ENCODE measurements around the gene GALNS.

GALNS gene

DNA sequence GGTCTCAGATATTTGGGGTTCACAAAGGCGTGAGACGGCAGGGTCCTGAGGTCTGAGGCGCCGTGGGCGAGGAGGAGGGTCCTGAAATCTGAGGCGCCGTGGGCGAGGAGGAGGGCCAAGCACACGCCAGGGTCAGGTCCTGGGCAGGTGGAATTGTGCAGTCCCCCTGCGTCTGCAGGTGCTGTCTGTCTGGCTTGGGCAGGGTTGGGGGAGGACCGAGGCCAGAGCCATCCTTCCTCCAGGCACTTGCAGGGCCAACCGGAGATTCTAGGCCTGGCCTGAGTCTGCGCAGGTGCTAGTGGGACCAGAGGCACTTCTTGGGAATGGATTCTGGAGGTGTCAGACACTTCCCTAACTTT lies 42.6 kb downstream of the GALNS start:
- DNase-seq: no peak

DNA sequence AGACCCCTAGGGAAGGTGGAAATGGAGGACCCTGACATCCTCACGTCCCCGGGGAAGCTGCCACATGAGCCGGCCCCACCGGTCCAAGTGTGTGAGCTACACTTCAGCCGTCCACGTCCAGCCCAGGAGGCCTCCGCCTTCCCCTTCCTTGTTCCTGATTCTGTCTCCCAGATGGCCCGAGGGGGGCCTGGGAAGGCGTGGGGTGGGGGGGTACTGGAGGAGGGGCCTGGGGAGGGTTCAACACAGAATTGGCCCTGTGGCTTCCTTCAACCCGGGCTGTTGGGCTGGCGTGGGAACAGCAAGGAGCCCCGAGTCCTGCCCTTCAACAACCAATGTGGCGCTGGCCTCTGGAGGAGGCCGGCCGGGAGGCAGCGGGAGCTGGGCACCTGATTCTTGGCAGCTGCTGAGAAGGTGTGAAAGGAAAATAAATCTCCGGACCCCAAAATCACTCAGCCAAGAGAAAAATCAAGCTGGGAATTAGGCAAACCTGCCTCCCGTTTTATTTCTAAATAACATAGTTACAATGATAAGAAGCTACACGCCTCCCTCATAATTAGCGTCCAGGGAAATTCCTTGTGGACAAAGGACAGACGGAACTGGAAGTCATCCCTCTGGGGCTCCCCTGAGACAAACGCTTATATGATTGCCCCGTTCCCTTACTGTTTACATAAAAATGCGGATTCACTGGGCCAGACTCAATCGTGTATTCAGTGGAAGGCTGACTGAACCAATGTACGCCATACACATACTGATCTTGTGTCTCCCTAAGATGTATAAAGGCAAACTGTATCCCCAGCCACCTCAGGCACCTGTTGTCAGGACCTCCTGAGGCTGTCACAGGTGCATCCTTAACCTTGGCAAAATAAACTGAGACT lies 43.2 kb downstream of the GALNS start:
- no peak for DNase-seq

DNA sequence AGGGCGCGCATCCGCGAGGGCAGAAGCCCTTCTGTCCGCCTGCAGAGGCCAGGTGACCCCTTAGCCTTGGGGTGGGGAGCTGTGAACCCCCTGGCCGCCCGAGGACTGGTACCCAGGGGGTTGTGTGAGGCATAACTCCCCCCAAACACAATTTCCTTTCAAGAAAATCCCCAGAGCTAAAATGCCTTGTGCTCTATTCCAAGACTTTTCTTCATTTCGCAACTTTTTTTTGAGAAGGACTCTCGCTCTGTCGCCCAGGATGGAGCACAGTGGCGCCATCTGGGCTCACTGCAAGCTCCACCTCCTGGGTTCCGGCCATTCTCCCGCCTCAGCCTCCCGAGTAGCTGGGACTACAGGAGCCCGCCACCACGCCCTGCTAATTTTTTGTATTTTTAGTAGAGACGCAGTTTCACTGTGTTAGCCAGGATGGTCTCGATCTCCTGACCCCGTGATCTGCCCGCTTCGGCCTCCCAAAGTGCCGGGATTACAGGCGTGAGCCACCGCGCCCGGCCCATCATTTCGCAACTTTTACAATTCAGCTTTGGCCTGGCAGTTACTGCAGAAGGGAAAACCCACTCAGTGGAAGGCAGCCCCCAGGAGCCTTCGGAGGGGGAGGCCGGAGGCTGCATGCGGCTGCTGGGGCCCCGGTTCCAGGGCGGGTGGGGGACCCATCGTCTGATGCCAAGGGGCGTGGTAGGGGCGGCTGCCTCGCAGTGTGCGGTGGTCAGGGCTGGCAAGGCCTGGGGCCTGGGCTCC lies 44.1 kb downstream of the GALNS start:
- DNase-seq: no peak

DNA sequence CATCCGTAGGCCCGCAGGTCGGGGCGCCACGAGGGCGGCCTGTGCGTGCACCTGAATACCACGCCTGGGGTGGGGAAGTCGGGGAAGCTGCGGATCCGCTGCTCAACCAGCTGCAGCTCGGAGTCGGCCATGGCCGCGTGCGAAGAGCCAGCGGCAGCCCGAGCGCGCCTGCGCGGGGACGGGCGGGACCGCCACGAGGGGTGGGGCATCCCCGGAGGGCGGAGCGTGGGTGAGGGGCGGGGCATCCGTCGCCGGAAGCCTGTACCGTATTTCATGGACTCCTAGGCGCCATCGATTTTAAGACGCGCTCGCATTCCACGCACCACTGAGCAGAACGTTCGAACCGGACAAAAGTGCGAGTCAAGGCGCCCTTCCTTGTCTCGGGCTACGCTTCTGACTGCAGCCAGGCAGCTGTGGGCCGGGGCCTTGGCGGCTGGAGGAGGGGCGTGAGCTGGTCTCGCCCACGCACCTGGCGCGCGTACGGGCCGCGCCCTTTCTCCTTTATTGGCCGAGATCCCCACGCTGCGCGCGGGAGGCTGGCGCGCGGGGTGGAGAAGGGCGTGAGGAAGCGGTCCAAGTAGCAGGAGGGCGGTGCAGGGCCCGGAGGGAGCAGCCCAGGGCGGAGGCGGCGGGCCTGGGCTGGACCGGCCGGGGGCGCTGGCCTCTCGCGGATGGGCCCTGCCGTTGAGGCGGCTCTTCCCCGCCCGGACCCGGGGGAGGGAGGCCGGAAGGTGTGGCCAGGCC lies 44.8 kb downstream of the GALNS start, which contains the start of gene APRT:
Gene APRT, minus strand, starts transcription at position 160 of the 744 bp plus-strand sequence. Its CDS starts 29 bp downstream, at position 131.
- peak; percentile 85 for DNase-seq

DNA sequence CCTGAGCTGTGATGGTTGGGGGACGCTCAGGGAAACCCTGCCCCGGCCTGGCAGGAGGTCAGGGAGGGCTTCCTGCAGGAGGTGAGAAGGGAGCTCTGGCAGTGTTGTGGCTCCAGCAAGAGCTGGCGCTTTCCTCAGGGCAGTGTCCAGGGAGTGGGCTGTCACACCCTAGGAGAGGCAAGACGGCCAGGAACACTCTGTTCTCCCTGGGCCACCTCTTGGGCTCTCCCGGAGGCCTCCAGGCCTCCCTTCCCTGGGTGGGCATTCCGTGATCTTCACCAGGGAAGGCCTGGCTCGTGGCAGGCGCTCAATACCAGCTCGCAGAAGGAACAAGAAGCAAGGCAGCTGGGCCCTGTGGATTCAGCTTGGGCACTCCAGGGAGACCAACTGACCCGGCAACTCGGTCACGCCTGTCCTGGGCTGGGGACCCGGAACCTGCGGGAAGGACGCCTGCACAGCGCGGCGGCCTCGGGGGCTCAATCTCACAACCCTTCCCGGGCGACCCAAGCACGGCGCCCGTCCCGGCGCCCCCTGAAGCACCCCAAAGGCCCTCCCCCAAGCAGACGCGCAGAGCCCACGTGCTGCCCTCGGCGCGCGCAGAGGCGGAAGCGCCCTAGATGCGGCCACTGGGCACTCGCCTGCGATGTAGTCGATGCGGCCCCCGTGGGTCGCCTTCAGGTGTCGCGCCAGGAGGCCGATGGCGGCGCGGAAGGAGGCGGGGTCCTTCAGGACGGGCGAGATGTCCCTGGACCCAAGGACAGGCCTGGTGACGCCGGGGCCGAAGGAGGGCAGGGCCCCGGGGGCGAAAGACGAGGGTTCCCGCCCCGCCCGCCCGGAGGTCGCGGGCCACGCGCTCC lies 45.6 kb downstream of the GALNS start:
- peak; percentile 79 for DNase-seq

DNA sequence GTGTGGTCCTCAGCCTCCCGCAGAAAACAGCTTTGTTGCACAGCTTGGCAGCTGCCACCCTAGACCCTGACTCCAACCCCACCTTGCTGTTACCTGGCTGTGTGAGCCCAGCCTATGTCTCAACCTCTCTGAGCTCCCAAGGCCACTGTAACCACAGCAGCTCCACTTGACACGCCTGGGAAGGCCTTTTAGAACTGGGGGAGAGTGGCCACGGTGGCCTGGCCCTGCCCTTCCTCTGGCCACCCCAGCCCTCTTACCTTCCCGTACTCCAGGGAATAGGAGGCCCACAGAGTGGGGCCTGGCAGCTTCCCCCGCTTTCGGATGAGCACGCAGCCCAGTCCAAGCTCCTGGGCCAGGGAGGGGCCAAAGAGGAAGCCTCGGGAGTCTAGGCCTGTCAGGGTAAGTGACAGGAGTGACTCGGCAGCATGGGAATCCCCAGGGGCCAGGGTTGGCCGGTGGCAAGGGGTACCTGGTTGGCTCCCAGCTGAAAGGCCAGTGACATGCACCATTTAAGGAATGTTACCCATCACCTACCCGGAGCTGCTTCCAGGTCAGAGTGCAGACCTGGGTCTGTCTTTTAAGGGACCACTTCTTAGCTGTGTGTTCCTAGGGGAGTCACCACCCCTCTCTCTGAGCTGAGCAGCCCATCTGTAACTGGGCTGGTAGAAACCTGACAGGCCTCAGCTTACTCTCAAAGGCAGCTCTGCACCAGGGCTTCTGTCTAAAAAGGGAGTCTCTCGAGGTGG lies 46.4 kb downstream of the GALNS start:
- no peak for DNase-seq

DNA sequence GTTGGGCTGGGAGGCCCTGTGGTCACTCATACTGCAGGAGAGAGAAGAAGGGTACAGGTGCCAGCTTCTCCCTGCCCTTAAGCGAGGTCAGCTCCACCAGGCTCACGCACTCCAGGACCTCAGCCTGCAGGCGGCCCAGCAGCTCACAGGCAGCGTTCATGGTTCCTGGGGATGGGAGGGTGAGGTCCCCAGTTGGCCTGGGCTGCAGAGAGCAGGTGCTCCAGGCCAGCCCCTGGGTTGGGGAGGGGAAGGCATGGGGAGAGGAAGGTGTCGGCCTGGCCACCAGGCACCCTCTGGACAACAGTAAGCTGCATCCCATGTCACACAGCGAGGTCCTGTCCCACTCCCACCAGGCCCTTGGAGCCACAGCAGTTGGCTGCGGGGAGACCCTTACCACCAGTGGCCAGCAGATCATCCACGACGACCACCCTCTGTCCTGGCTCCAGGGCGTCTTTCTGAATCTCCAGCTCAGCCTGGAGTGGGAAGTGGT lies 47.0 kb downstream of the GALNS start:
- no peak for DNase-seq

DNA sequence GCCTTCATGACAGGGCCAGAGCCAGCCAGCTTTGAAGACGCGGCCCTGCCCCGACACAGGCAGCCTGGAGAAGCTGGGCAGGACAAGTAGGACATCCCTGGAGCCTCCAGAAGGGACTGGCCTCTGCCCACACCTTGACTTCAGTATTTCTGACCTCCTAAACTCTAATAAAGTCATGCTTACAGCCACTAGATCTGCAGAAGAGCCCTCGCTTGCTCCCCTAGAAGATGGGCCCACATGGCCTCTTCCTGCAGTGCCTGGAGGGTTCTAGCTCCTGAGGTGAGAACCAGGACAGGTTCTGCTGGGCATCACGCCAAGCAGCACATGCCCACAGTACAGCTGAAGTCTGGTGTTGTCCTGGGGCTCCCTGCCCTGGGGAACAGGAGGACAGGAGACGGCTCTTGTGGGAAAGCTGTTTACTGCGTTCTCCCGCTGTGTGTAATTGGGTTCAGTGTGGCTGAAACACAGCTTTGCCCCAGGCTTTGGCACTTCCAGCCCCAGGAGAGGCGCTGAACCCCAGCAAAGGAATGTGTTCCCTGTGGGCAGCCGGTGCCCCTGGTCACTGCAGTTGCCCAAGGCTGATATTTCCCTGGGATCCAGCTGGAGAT lies 47.6 kb downstream of the GALNS start:
- no peak for DNase-seq

DNA sequence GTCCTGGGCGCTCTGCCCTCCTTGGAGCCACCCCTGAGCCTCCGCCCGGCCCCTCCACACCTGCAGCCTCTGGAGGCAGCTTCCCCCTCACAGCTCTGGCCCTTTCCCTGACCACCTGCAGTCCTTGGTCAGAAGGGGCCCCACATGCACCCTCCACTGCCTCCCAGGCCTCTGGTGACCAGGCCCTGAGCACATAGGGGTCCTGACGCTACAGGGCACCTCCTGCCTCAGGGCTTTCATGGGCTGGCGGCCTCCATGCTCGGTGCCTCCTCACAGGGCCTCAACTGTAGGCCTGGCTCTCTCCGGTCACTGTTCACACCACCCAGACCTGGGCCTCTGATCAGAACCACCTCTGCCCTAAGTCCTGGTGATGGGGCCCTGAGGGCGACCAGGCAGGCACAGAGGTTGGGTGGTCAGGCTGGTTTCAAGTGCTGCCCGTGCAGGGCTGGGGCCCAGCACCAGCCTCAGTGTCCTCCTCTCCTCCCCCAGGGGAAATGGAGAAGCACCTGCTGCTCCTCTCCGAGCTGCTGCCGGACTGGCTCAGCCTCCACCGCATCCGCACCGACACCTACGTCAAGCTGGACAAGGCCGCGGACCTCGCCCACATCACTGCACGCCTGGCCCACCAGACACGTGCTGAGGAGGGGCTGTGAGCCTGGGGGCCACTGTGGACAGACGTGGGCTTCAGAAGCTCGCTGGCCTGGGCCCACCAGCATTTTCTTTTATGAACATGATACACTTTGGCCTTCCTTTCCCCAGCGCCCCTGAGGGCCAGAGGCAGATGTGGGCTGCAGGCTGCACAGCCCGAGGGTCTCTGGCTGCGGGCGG lies 48.9 kb downstream of the GALNS start:
- DNase-seq: no peak

DNA sequence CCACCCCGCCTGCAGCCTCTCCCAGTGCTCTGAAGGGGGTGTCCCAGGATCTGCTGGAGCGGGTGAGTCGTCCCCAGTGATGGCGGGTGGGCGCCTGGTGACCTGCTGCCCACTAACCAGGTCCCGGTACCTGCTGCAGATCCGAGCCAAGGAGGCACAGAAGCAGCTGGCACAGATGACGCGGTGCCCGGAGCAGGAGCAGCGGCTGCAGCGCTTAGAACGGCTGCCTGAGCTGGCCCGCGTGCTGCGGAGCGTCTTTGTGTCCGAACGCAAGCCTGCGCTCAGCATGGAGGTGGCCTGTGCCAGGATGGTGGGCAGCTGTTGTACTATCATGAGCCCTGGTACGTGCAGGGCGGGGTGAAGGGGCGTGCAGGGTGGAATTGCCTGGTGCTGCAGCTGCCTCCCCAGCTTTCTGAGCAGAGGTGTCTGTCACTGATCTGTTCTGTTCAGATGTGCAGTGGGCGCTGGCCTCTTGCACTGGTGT lies 49.6 kb downstream of the GALNS start:
- DNase-seq: no peak

DNA sequence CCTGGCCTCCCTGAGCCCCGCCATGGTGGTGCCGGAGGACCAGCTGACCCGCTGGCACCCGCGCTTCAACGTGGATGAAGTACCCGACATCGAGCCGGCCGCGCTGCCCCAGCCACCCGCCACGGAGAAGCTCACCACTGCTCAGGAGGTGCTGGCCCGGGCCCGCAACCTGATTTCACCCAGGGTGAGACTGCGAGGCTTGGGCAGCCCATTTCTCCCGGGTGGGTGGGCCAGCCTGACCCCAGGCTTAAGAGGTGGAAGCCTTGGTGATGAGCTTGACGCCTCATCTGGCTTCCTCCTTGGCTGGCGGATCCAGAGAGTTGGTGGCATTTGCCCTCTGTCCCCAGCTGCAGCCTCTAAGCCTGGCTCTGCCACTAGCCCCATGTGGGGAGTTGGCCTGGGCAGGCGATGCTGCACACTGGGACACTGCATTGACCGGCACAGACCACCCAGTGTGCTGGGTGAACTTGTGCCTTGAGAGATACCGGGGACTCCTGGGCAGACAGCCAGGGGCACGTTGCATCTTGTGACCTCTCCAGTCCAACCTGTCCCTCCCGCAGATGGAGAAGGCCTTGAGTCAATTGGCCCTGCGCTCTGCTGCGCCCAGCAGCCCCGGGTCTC lies 50.1 kb downstream of the GALNS start:
- DNase-seq: no peak

DNA sequence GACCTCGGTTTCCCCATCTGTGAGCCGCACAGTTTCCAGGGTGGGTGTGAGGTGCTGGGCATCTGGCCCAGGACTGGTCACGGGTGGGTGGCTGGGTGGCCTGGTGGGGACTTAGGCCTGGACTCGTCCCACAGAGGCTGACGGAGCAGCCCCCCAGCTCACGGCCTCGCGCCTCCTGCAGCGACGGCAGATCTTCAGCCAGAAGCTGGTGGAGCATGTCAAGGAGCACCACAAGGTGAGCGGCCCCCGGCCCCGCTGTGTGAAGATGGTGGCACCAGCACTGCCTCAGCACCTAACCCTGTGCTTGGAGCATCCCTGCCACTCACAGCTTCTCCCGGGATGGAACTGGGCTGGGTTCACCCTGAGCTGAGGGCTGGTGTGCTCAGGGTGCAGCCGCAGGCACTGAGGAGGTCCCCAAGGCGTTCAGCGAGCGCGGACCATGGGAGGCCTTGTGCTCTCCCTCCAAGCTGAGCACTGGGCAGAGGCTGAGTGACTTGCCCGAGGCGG lies 50.8 kb downstream of the GALNS start:
- no peak for DNase-seq

DNA sequence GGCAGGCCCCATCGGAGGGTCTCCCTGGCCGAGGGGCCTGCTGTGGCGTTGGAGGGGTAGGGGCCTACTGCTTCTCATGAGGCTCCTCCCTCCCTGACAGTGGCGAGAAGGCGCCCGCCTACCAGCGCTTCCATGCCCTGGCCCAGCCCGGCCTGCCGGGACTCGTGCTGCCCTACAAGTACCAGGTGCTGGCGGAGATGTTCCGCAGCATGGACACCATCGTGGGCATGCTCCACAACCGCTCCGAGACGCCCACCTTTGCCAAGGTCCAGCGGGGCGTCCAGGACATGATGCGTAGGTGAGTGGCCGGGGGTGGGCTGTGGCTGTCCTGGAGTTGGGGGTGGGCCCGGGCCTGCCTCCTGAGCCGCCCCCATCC lies 51.4 kb downstream of the GALNS start:
- no peak for DNase-seq

DNA sequence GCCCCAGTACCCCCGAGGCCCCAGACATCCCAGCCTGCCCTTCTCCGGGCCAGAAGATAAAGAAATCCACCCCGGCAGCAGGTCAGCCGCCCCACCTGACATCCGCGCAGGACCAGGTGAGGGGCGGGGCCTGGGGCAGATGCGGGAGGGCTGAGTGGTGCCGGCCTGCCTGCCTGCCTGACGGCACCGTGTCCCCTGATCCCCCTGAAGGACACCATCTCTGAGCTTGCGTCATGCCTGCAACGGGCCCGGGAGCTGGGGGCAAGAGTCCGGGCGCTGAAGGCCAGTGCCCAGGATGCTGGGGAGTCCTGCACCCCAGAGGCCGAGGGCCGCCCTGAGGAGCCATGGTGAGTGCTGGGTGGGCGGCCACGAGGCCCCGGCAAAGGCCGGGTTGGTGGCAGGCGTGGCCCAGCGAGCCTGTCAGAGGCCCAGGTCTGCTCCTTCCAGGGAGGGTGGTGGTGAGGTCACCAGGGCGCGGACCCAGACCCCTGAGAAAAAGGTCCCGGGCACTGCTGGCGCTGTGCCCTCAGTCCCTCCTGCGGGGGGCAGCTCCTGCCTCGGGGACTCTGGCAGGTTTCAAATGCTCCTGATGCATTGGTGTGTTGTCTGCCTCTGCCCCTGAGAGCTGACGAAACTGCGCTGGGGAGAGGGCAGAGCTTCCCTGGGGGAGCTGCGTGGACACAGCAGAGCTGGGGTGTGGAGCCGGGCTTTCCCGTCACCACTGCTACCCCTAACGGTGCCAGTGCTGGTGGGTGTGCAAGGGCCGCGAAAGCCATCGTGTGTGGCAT lies 52.0 kb downstream of the GALNS start:
- peak; percentile 19 for DNase-seq

DNA sequence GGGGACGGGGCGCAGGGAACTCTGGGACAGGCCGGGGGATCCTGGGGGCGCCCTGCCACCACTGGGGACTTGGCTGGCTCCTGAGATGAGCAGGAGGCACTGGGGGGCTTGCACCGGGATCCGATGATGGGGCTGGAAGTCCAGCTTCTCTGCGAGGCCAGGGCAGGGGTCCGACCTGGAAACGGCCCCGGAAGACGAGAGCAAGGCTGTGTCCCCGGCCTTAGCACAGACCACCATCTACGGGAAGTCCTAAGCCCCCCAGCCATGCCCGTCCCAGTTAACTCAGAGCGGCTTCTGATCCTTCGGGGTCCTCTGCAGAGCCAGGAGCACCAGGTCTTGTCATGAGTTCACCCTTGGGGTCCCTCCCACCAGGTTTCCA lies 52.6 kb downstream of the GALNS start:
- no peak for DNase-seq

DNA sequence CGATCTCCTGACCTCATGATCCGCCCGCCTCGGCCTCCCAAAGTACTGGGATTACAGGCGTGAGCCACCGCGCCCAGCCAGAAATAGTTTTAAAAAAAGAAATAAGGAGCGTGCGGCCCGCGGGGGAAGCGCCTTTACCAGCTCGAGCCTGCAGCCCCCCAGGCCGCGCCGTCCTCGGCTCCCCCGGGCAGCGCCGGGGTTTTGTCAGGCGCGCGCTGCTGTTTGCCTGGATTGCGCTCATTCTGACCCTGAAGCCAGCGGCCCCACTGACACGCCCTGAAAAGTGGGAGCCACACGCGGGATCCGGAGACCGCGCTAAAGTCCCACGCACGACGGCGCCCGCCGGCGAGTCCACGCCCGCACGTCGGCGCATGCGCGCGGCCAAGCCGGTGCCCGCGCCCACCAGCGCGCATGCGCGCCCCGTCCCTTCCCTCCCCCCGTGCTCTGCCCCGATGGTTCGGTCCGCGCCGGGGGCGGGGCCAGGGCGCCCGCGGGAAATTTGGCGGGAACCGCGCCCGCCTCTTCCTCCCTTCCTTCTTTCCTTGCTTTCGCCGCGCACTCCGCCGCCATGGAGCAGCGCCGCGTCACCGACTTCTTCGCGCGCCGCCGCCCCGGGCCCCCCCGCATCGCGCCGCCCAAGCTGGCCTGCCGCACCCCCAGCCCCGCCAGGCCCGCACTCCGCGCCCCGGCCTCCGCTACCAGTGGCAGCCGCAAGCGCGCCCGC lies 53.3 kb downstream of the GALNS start, which contains the start of gene CDT1:
Gene CDT1, plus strand, starts transcription at position 526 of the 724 bp plus-strand sequence. Its CDS starts 43 bp downstream, at position 569.
- DNase-seq: peak; percentile 70

DNA sequence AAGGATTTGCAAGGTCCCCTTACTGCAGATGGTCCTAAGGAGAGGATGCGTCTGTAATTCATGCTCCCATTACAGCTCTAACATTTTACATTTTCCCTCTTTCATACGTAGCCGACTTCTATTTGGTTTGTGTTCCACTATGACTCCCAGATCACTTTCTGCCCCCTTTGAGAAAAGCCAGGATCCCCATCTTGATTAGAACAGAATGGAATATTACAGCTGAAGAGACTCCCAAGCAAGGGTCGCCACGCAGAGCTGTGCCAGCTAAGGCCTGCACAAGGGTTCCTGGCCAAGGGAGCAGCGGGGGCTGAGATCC lies 56.5 kb downstream of the GALNS start:
- DNase-seq: no peak
